A549 (cell line): Measurements from ENCODE around the gene ZNF248.

Experiments
- CHD4 ChIP-seq: fragments of 200-600 bp; sonication (generic); IDR thresholded peaks from 2 replicates; pipeline ENCODE4 v1.6.1; 2016; ENCODE audit warnings: antibody characterized with exemption, mild to moderate bottlenecking, borderline replicate concordance
- FOSB ChIP-seq: fragments of 250-450 bp; sonication (Bioruptor Pico); IDR thresholded peaks from 2 replicates; pipeline ENCODE4 v1.5.0; 2020; ENCODE audit warnings: mild to moderate bottlenecking, moderate library complexity
- HDAC2 ChIP-seq: fragments of 200-600 bp; sonication (generic); IDR thresholded peaks from 2 replicates; pipeline ENCODE4 v1.6.1; 2016
- POLR2A ChIP-seq: IDR thresholded peaks from 2 replicates; pipeline ENCODE4 v1.6.1; 2012; ENCODE audit warnings: mild to moderate bottlenecking, low read length

- TF ChIP-seq HDAC2 (no peak), CHD4 (no peak), FOSB (CRISPR knock-in tag) (no peak), POLR2A (no peak)
These were observed 18.2 kb downstream of the ZNF248 start for GRCh38 chr10:37839243-37839642.
